Mesenchymal stem cell (in vitro differentiated cells and primary cell): ENCODE results near the gene CGB8. TPM values are rescaled to one million over a fixed set of nuclear protein-coding genes. Genes with fewer than 3 reads are reported as not detected.

Experiments
- DNase-seq: peaks from one replicate; pipeline ENCODE4 v3.0.0-alpha.2; 2013
- H2AFZ ChIP-seq: one replicate; pipeline ENCODE4 v1.6.1; 2013; ENCODE audit warnings: low read depth, mild to moderate bottlenecking, control low read depth, inconsistent platforms, low read length, moderate library complexity
- H2AK5ac ChIP-seq: 2 replicates; pipeline ENCODE4 v1.6.1; 2013; ENCODE audit warnings: low read length, moderate library complexity, mild to moderate bottlenecking, inconsistent platforms; ENCODE audit not compliant: severe bottlenecking
- H2BK120ac ChIP-seq: one replicate; pipeline ENCODE4 v1.6.1; 2013; ENCODE audit warnings: low read depth, mild to moderate bottlenecking, inconsistent platforms, low read length, moderate library complexity
- H2BK12ac ChIP-seq, 2 experiments: one replicate each; pipeline ENCODE4 v1.6.1; 2013; ENCODE audit warnings: inconsistent platforms in 2 of 2, low read length in 2 of 2, mild to moderate bottlenecking in 2 of 2, moderate library complexity in 2 of 2, control low read depth in 1 of 2
- H2BK15ac ChIP-seq: one replicate; pipeline ENCODE4 v1.6.1; 2013; ENCODE audit warnings: mild to moderate bottlenecking, low read depth, inconsistent platforms; ENCODE audit not compliant: poor library complexity, severe bottlenecking
- H2BK5ac ChIP-seq: 2 replicates; pipeline ENCODE4 v1.6.1; 2013; ENCODE audit warnings: low read depth, mild to moderate bottlenecking, low read length, control low read depth, inconsistent platforms; ENCODE audit not compliant: poor library complexity, severe bottlenecking
- H3K14ac ChIP-seq, 2 experiments: one replicate each; pipeline ENCODE4 v1.6.1; 2013; ENCODE audit warnings: inconsistent platforms in 2 of 2, low read length in 2 of 2, control low read depth in 1 of 2, mild to moderate bottlenecking in 1 of 2, moderate library complexity in 1 of 2
- H3K18ac ChIP-seq, 2 experiments: one replicate each; pipeline ENCODE4 v1.6.1; 2013; ENCODE audit warnings: inconsistent platforms in 2 of 2, low read length in 2 of 2, control low read depth in 1 of 2, low read depth in 1 of 2, mild to moderate bottlenecking in 1 of 2
- H3K23ac ChIP-seq, 2 experiments: one replicate each; pipeline ENCODE4 v1.6.1; 2013; ENCODE audit warnings: inconsistent platforms in 2 of 2, low read length in 2 of 2, mild to moderate bottlenecking in 2 of 2, moderate library complexity in 2 of 2, control low read depth in 1 of 2
- H3K27ac ChIP-seq: 2 replicates; pipeline ENCODE4 v1.5.1; 2013; ENCODE audit warnings: mild to moderate bottlenecking, moderate library complexity, low read length, control low read depth, inconsistent platforms; ENCODE audit not compliant: poor library complexity, severe bottlenecking
- H3K27me3 ChIP-seq, 2 experiments: 2 replicates each; pipeline versions ENCODE4 v1.6.1 to v1.7.0; 2013; ENCODE audit warnings: low read length in 2 of 2, mild to moderate bottlenecking in 2 of 2, moderate library complexity in 2 of 2, control low read depth in 1 of 2, inconsistent platforms in 1 of 2; ENCODE audit not compliant: control insufficient read depth in 1 of 2, insufficient read depth in 1 of 2
- H3K36me3 ChIP-seq, 2 experiments: 2 replicates each; pipeline versions ENCODE4 v1.6.1 to v1.7.0; 2013; ENCODE audit warnings: low read length in 2 of 2, control low read depth in 1 of 2, inconsistent platforms in 1 of 2, low read depth in 1 of 2, mild to moderate bottlenecking in 1 of 2; ENCODE audit not compliant: insufficient read depth in 2 of 2, control insufficient read depth in 1 of 2
- H3K4ac ChIP-seq, 2 experiments: one replicate each; pipeline ENCODE4 v1.6.1; 2013; ENCODE audit warnings: inconsistent platforms in 2 of 2, low read length in 2 of 2, mild to moderate bottlenecking in 2 of 2, moderate library complexity in 2 of 2, control low read depth in 1 of 2, low read depth in 1 of 2
- H3K4me1 ChIP-seq: 2 replicates; pipeline ENCODE4 v1.6.1; 2013; ENCODE audit warnings: low read depth, low read length, control low read depth; ENCODE audit not compliant: control insufficient read depth, insufficient read depth
- H3K4me2 ChIP-seq: 2 replicates; pipeline ENCODE4 v1.6.1; 2013; ENCODE audit warnings: low read length, mild to moderate bottlenecking, inconsistent platforms; ENCODE audit not compliant: poor library complexity, severe bottlenecking
- H3K4me3 ChIP-seq, 2 experiments: 2 replicates each; pipeline versions ENCODE4 v1.5.1 to v1.7.0; 2013; ENCODE audit warnings: low read length in 2 of 2, mild to moderate bottlenecking in 2 of 2, control low read depth in 1 of 2, low read depth in 1 of 2; ENCODE audit not compliant: insufficient read depth in 1 of 2
- H3K79me1 ChIP-seq: replicated peaks from 2 replicates; pipeline ENCODE4 v1.6.1; 2013; ENCODE audit warnings: mild to moderate bottlenecking, control low read depth, low read length, inconsistent platforms; ENCODE audit not compliant: poor library complexity, severe bottlenecking
- H3K9ac ChIP-seq: 2 replicates; pipeline ENCODE4 v1.7.0; 2013; ENCODE audit warnings: mild to moderate bottlenecking, low read length, moderate library complexity
- H3K9me3 ChIP-seq: 2 replicates; pipeline ENCODE4 v1.7.0; 2013; ENCODE audit warnings: mild to moderate bottlenecking, low read length; ENCODE audit not compliant: control insufficient read depth
- H4K8ac ChIP-seq: one replicate; pipeline ENCODE4 v1.6.1; 2013; ENCODE audit warnings: inconsistent platforms, mild to moderate bottlenecking, low read length, moderate library complexity
- H4K91ac ChIP-seq: one replicate; pipeline ENCODE4 v1.6.1; 2013; ENCODE audit warnings: mild to moderate bottlenecking, low read length, inconsistent platforms
- WGBS: methylation state at CpG from one replicate; pipeline ENCODE4 v1.1.7; 2013; ENCODE audit warnings: mixed read lengths; 5-methylcytosine and 5-hydroxymethylcytosine counted together
- small RNA-seq: library from polyadenylated mRNA; stranded (forward); fragments of <200 nt; extraction: miRNeasy Mini kit (QIAGEN cat#:217004); gene quantifications from one replicate; pipeline ENCODE3, GENCODE V24; 2013; ENCODE audit warnings: low read depth

The CGB8 gene

GRCh38 chr19:49004133-49004532 lies 44.8 kb downstream of the CGB8 start:
- Histone ChIP-seq H3K4ac (no peak overlapping the region), H3K9me3 (no peaks in the 10 kb centered on the region), H2BK5ac (no peak overlapping the region), H3K23ac (no peak overlapping the region), H4K8ac (no peak overlapping the region), H2AFZ (no peak overlapping the region), H3K27ac (no peak overlapping the region), H3K4me3 (no peak overlapping the region), H2BK12ac (no peak overlapping the region), H3K4me1 (no peaks in the 10 kb centered on the region), H2BK120ac (no peak overlapping the region), H3K4me2 (no peak overlapping the region), H3K36me3 (peaks cover 43 to 52% of the 10 kb centered on the region in 2 experiments), H3K27me3 (no peaks in the 10 kb centered on the region), H3K79me1 (peaks cover 22% of the 10 kb centered on the region), H4K91ac (no peak overlapping the region), H2BK15ac (no peak overlapping the region), H3K9ac (no peak overlapping the region), H3K18ac (no peak overlapping the region), H3K14ac (no peak overlapping the region), H2AK5ac (no peak overlapping the region)
- WGBS = 99% methylated on average over 15 of the region's 15 CpGs
- DNase-seq = no peak

- H2BK120ac ChIP-seq = no peak overlapping the region
- no peak overlapping the region for H2BK15ac ChIP-seq
- H2AFZ ChIP-seq = no peak overlapping the region
- no peak overlapping the region for H3K4me2 ChIP-seq
- H2BK5ac ChIP-seq = no peak overlapping the region
- H3K18ac ChIP-seq = peak overlapping the region in 1 of 2 experiments; percentile 46
- H3K14ac ChIP-seq = no peak overlapping the region
- H3K36me3 ChIP-seq = peaks cover 21 to 23% of the 10 kb centered on the region in 2 experiments
- H3K23ac ChIP-seq = no peak overlapping the region
- H4K8ac ChIP-seq = peak overlapping the region; percentile 58
- no peak overlapping the region for H3K4ac ChIP-seq
- no peak overlapping the region for H4K91ac ChIP-seq
- peaks cover 11% of the 10 kb centered on the region for H3K4me1 ChIP-seq
- no peak overlapping the region for H3K27ac ChIP-seq
- DNase-seq = peak; percentile 76
- H3K9me3 ChIP-seq = no peaks in the 10 kb centered on the region
- H3K4me3 ChIP-seq = no peak overlapping the region
- peaks cover 23% of the 10 kb centered on the region for H3K79me1 ChIP-seq
- no peak overlapping the region for H2AK5ac ChIP-seq
- peak overlapping the region in 1 of 2 experiments; percentile 45 for H2BK12ac ChIP-seq
- H3K9ac ChIP-seq = peak overlapping the region; percentile 26
- 58% methylated on average over 16 of the region's 16 CpGs for WGBS
- H3K27me3 ChIP-seq = no peaks in the 10 kb centered on the region
Measured at GRCh38 chr19:48999481-49000325, 49.2 kb downstream of the CGB8 start.

GRCh38 chr19:48997972-48998371 lies 50.9 kb downstream of the CGB8 start:
- Histone ChIP-seq H3K27ac (peak overlapping the region; percentile 34), H3K23ac (no peak overlapping the region), H3K18ac (no peak overlapping the region), H2BK15ac (no peak overlapping the region), H3K14ac (no peak overlapping the region), H3K36me3 (peaks cover 6% of the 10 kb centered on the region in 2 experiments), H3K9me3 (no peaks in the 10 kb centered on the region), H2AFZ (no peak overlapping the region), H3K4ac (peak overlapping the region in 1 of 2 experiments; percentile 27), H2BK120ac (no peak overlapping the region), H3K27me3 (no peaks in the 10 kb centered on the region), H3K9ac (no peak overlapping the region), H4K91ac (no peak overlapping the region), H3K4me3 (no peak overlapping the region), H2BK12ac (no peak overlapping the region), H2AK5ac (no peak overlapping the region), H3K4me1 (peaks cover 16% of the 10 kb centered on the region), H4K8ac (no peak overlapping the region), H2BK5ac (no peak overlapping the region), H3K79me1 (peaks cover 22% of the 10 kb centered on the region), H3K4me2 (no peak overlapping the region)
- peak; percentile 70 for DNase-seq
- WGBS = 86% methylated on average over 5 of the region's 5 CpGs

Small RNA genes lying within 50 kb of the gene (small RNA-seq; reads per million reads assigned to genes)
- not detected for gene MIR6798
- not detected for gene RN7SL708P
